ENCODE data around the gene ARHGEF28.

GRCh38 chr5:73636408-73636807 lies 10.4 kb downstream of the ARHGEF28 start:
- TF ChIP-seq, protein P1, sequence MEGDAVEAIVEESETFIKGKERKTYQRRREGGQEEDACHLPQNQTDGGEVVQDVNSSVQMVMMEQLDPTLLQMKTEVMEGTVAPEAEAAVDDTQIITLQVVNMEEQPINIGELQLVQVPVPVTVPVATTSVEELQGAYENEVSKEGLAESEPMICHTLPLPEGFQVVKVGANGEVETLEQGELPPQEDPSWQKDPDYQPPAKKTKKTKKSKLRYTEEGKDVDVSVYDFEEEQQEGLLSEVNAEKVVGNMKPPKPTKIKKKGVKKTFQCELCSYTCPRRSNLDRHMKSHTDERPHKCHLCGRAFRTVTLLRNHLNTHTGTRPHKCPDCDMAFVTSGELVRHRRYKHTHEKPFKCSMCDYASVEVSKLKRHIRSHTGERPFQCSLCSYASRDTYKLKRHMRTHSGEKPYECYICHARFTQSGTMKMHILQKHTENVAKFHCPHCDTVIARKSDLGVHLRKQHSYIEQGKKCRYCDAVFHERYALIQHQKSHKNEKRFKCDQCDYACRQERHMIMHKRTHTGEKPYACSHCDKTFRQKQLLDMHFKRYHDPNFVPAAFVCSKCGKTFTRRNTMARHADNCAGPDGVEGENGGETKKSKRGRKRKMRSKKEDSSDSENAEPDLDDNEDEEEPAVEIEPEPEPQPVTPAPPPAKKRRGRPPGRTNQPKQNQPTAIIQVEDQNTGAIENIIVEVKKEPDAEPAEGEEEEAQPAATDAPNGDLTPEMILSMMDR (IDR thresholded peaks at IDR 0.05; ENCODE audit: low read length) = no peak
- TF ChIP-seq EZH2 (optimal IDR thresholded peaks at IDR 0.05; ENCODE audit: low read depth, low read length) = no peak
- no peak for TF ChIP-seq EZH2phosphoT487 (IDR thresholded peaks at IDR 0.05; ENCODE audit: low read length)
